Retinal pigment epithelial cell (primary cell): Measurements from ENCODE around the gene MYLK4.

Experiments used
- DNase-seq: peaks from one replicate; pipeline ENCODE4 v3.0.0-alpha.2; 2010; ENCODE audit warnings: low read depth
- H3K4me3 ChIP-seq: 2 replicates; pipeline ENCODE4 v1.5.1; 2011; ENCODE audit warnings: mild to moderate bottlenecking, low read length, control low read depth, moderate library complexity
- TF ChIP-seq, protein P1 (sequence below): conservative IDR thresholded peaks from 2 replicates; pipeline ENCODE4 v1.5.1; 2011; ENCODE audit warnings: low read depth, low read length, control low read depth, inconsistent platforms

Gene MYLK4

DNA sequence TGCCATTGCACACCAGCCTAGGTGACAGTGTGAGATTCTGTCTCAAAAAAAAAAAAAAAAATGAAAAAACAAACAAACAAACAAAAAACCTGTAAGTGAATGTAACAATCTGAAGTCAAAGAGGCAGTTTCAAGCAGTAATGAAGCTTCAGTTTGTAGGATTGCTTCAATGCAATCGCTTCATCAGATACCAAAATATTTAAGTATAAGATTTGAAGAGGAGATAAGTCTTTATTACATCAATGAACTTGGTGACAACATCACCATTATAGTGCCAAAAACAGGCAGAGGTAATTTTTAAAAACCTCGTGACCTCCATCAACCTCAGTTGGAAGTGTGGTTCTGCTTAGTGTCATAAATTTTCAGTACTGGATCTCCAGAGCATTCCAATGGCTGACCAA is 74.7 kb downstream of the MYLK4 start:
- TF ChIP-seq, protein P1, sequence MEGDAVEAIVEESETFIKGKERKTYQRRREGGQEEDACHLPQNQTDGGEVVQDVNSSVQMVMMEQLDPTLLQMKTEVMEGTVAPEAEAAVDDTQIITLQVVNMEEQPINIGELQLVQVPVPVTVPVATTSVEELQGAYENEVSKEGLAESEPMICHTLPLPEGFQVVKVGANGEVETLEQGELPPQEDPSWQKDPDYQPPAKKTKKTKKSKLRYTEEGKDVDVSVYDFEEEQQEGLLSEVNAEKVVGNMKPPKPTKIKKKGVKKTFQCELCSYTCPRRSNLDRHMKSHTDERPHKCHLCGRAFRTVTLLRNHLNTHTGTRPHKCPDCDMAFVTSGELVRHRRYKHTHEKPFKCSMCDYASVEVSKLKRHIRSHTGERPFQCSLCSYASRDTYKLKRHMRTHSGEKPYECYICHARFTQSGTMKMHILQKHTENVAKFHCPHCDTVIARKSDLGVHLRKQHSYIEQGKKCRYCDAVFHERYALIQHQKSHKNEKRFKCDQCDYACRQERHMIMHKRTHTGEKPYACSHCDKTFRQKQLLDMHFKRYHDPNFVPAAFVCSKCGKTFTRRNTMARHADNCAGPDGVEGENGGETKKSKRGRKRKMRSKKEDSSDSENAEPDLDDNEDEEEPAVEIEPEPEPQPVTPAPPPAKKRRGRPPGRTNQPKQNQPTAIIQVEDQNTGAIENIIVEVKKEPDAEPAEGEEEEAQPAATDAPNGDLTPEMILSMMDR, result no peak
- H3K4me3 ChIP-seq, result no peak overlapping the region
- no peak for DNase-seq

DNA sequence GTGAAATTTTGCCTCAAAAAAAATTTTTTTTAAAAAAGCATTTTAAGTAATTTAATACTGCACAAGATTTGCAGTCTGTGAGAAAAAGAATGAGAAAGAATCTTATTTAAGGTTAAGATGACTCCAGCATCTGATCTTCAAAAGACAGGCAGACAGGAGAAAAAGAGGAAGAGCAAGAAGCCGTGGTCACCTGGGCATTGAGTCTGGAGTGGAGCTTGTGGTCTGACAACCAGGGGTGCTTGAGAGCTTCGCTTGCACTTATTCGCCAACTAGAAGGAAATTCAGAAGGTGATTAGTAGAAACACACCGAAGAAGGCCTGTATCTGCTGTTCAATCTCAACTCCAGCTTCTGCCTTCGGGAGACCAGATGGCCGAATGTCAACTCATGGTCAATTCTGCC is 75.9 kb downstream of the MYLK4 start:
- H3K4me3 ChIP-seq, result no peak overlapping the region
- TF ChIP-seq, protein P1, result no peak
- no peak for DNase-seq

DNA sequence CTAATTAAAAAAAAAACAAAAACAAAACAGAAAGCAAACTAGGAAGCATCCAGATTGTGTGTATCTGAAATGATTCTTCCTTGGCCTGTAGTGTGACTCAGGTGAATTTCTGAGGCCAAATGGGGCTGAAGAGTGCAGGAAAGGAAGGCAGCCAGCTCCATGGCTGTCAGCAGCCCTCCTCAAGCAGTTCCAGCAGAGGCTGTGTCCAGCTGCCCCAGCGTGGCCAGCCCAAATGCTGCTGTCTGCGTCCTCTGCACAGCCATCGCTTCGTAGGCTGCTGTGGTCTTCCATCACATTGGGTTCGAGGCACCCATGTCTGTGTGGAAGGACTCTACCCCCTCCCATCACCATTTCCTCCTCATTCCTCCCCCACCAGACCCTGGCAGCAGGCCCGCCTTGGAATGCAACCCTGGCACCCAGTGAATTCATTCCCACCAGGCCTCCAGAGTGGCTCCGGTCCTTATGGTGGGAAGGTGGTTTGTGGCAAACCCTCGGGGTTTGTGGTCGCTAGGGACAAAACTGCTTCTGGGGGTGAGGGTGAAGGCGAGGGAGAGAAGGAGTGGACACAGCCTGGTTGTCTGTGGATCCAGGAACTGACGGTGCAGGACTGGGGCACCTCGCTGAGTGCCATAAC is 81.5 kb downstream of the MYLK4 start:
- TF ChIP-seq, protein P1, result no peak
- DNase-seq, result no peak
- no peak overlapping the region for H3K4me3 ChIP-seq

DNA sequence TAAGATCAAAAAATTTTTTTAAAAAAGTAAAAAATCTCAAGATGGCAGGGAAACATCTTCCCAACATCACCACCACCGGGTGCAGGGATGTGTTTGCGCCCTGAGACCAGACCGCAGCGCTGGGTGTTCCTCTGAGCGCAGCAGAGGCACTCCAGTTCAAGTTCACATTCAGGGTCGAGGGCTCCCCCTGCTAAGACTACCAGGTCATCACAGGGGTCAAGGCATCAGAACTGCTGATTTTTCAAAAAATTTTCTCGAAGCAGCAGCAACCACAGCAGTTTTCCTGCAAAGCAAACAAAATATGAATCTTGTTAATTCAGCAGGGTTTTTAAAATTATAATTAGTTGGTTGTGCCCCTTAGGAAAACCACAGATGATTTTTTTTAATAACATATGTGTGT is 83.1 kb downstream of the MYLK4 start:
- TF ChIP-seq, protein P1, result no peak
- DNase-seq, result no peak
- no peak overlapping the region for H3K4me3 ChIP-seq

DNA sequence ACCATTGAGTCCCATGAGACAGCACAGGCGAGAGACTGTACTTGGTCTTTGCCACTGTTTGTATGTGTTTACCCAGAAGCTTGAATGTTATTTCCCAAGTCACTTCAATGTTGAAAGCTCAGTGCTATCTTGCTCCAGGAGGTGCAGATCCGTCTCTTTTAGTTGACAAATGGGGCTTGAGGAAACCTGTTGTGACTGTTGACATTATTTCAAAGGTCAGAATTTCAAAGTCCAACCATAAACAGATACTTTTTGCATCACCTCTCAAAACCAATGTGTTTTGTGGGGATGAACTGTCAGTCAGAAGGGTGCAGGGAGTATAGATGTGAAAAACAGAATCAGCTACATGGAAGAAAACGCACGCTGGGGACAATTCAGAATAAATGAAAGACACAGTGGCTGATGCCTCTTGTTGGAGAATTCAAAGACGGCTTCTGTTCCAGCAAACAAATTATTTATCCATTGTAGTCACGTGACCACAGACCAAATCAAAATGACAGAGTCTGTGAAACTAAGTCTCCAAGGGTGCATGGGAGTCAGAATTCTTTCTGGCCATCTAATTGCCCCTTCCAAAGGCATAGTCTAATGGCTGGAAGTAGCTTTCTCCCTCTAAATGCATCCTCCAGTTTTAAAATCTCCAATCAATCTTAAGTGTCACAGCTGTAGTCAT is 83.7 kb downstream of the MYLK4 start:
- DNase-seq, result no peak
- no peak overlapping the region for H3K4me3 ChIP-seq
- TF ChIP-seq, protein P1, result no peak

DNA sequence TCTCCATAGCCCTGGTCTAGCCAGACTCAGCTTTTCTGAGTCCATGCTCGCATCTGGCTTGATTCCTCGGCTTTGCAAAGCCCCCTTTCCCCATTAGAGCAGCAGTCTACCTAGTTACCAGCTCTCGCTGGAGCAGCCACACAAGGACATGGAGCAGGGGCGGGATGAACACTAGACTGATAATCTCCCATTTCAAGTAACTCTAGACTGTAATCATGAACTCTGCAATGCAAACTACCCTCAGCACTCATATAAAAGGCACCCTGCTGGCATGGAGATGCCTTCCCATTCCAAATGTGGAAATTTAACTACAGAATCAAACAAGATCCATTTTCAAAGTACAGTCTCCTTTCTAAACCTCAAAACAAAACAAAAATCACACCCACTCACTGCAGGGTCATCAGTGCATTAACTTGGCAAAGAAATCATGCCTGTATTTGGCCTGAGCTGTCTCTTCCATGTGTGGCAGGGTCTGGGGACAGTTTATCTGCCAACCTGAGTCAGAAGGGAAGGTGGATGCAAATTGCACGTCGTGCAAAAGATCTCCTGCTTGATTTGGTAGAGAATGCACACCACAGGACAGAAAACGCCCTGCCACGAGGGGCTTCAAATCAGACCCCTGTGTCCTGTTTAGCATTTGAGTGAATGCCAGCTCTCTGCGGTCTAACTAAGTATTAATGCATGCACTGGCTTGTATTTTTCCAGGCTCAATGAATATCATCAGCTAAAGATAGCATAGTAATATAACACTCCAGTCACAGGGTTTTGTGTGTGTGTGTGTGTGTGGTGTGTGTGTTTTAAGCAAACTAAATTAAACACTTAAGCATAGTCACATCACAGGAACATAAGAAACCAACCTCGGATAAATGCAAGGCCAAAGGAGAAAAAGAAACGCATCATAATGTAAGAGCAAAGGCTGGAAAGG is 85.3 kb downstream of the MYLK4 start:
- TF ChIP-seq, protein P1, result no peak
- no peak for DNase-seq

More for the DNA sequence above, 85.3 kb downstream of the MYLK4 start:
- H3K4me3 ChIP-seq, result no peak overlapping the region
